ENCODE results near the gene NEURL1. TPM values are rescaled to one million over a fixed set of nuclear protein-coding genes. Genes with fewer than 3 reads are reported as not detected.
"Not testable (repeated sequence)": the region's sequence is repeated elsewhere in the genome, so short reads cannot be mapped to it uniquely, and the experiment has no call there.

Gene NEURL1
- total and polyA plus RNA-seq, 2 donors: 1.6 to 3.0 TPM

DNA sequence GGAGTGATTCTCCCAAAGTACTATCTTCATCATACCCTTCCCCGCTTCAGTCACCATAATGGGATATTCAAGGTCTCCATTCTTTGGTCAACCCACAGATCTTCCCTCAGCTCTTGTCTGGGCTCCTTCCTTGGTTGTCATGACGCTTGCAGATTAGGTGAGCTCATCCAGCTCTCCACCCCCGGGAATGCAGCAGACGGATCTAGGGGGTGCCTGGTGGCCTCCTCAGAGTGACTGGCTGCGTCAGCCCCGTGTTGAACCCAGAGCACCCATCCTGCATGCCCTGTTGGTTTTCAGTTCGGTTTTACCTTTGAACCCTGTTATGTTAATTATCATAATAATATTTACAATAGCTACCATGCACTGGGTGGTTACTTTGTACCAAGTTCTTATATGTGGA, 6.4 kb downstream of the NEURL1 start:
- peaks cover 7 to 37% of the 10 kb centered on the region in 2 donors for H3K27me3 ChIP-seq (ENCODE audit: control insufficient read depth in 2 of 2, insufficient read depth in 1 of 2, low read length in 1 of 2)
- WGBS: 95% methylated on average over 7 of the region's 7 CpGs
- H3K9me3 ChIP-seq (ENCODE audit: control insufficient read depth in 2 of 2, insufficient read depth in 1 of 2, low read length in 1 of 2): no peaks in the 10 kb centered on the region
- H3K36me3 ChIP-seq (ENCODE audit: control insufficient read depth in 2 of 2, insufficient read depth in 2 of 2, low read length in 1 of 2): no peaks in the 10 kb centered on the region
- H3K27ac ChIP-seq (ENCODE audit: low read depth in 1 of 2, low read length in 1 of 2): no peak overlapping the region
- DNase-seq (ENCODE audit: low read depth in 6 of 9, low spot score in 9 of 9): no peak
- peaks cover 2 to 7% of the 10 kb centered on the region in 2 donors for H3K4me1 ChIP-seq (ENCODE audit: control insufficient read depth in 2 of 2, insufficient read depth in 2 of 2, low read length in 2 of 2)
- no peak overlapping the region for H3K4me3 ChIP-seq (ENCODE audit: low read length in 2 of 2)

- no peak overlapping the region for H3K27ac ChIP-seq (ENCODE audit: low read depth in 1 of 2, low read length in 1 of 2)
- WGBS: 39% methylated on average over 6 of the region's 6 CpGs
- peaks cover under 1 to 31% of the 10 kb centered on the region in 2 donors for H3K27me3 ChIP-seq (ENCODE audit: control insufficient read depth in 2 of 2, insufficient read depth in 1 of 2, low read length in 1 of 2)
- no peaks in the 10 kb centered on the region for H3K9me3 ChIP-seq (ENCODE audit: control insufficient read depth in 2 of 2, insufficient read depth in 1 of 2, low read length in 1 of 2)
- H3K36me3 ChIP-seq (ENCODE audit: control insufficient read depth in 2 of 2, insufficient read depth in 2 of 2, low read length in 1 of 2): no peaks in the 10 kb centered on the region
- H3K4me3 ChIP-seq (ENCODE audit: low read length in 2 of 2): no peak overlapping the region
- DNase-seq (ENCODE audit: low read depth in 6 of 9, low spot score in 9 of 9): no peak
- H3K4me1 ChIP-seq (ENCODE audit: control insufficient read depth in 2 of 2, insufficient read depth in 2 of 2, low read length in 2 of 2): peaks cover 2 to 7% of the 10 kb centered on the region in 2 donors
Measured at GRCh38 chr10:103500481-103500880, 7.0 kb downstream of the NEURL1 start.

DNA sequence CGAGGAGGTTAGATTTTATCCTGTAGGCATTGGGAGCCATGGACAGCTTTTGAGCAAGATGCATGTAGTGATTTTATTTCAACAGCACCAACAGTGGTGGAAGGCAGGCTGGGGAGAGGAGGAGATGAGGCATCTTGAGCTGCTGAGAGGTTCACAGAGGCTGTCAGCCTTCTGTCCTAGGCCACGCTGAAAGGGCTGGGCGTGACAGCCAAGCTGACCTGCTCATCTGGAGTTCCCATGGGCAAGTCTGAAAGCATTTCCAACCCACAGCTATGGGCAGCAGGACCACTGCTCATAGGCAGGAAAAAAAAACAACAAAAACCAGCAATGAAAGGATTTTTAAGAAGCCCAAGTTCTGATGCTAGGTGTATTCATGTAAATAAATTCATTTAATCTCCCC, 7.7 kb downstream of the NEURL1 start:
- peaks cover 0 to 24% of the 10 kb centered on the region in 2 donors for H3K27me3 ChIP-seq (ENCODE audit: control insufficient read depth in 2 of 2, insufficient read depth in 1 of 2, low read length in 1 of 2)
- H3K4me1 ChIP-seq (ENCODE audit: control insufficient read depth in 2 of 2, insufficient read depth in 2 of 2, low read length in 2 of 2): peaks cover 2 to 7% of the 10 kb centered on the region in 2 donors
- H3K36me3 ChIP-seq (ENCODE audit: control insufficient read depth in 2 of 2, insufficient read depth in 2 of 2, low read length in 1 of 2): no peaks in the 10 kb centered on the region
- no peak for DNase-seq (ENCODE audit: low read depth in 6 of 9, low spot score in 9 of 9)
- no peak overlapping the region for H3K4me3 ChIP-seq (ENCODE audit: low read length in 2 of 2)
- no peak overlapping the region for H3K27ac ChIP-seq (ENCODE audit: low read depth in 1 of 2, low read length in 1 of 2)
- no peaks in the 10 kb centered on the region for H3K9me3 ChIP-seq (ENCODE audit: control insufficient read depth in 2 of 2, insufficient read depth in 1 of 2, low read length in 1 of 2)
- WGBS: 96% methylated on average over 3 of the region's 3 CpGs

GRCh38 chr10:103502849-103503660, 9.6 kb downstream of the NEURL1 start:
- H3K9me3 ChIP-seq (ENCODE audit: control insufficient read depth in 2 of 2, insufficient read depth in 1 of 2, low read length in 1 of 2): no peaks in the 10 kb centered on the region
- H3K27me3 ChIP-seq (ENCODE audit: control insufficient read depth in 2 of 2, insufficient read depth in 1 of 2, low read length in 1 of 2): peaks cover 0 to 12% of the 10 kb centered on the region in 2 donors
- no peak overlapping the region for H3K27ac ChIP-seq (ENCODE audit: low read depth in 1 of 2, low read length in 1 of 2)
- WGBS: 81% methylated on average over 13 of the region's 13 CpGs
- no peak overlapping the region for H3K4me3 ChIP-seq (ENCODE audit: low read length in 2 of 2)
- no peaks in the 10 kb centered on the region for H3K36me3 ChIP-seq (ENCODE audit: control insufficient read depth in 2 of 2, insufficient read depth in 2 of 2, low read length in 1 of 2)
- H3K4me1 ChIP-seq (ENCODE audit: control insufficient read depth in 2 of 2, insufficient read depth in 2 of 2, low read length in 2 of 2): peaks cover 2 to 7% of the 10 kb centered on the region in 2 donors
- no peak for DNase-seq (ENCODE audit: low read depth in 6 of 9, low spot score in 9 of 9)

- 96% methylated on average over 6 of the region's 6 CpGs for WGBS
- not testable (repeated sequence) for H3K4me3 ChIP-seq (ENCODE audit: low read length in 2 of 2); H3K36me3 ChIP-seq (ENCODE audit: control insufficient read depth in 2 of 2, insufficient read depth in 2 of 2, low read length in 1 of 2); H3K4me1 ChIP-seq (ENCODE audit: control insufficient read depth in 2 of 2, insufficient read depth in 2 of 2, low read length in 2 of 2); DNase-seq (ENCODE audit: low read depth in 6 of 9, low spot score in 9 of 9); H3K9me3 ChIP-seq (ENCODE audit: control insufficient read depth in 2 of 2, insufficient read depth in 1 of 2, low read length in 1 of 2); H3K27ac ChIP-seq (ENCODE audit: low read depth in 1 of 2, low read length in 1 of 2)
- H3K27me3 ChIP-seq (ENCODE audit: control insufficient read depth in 2 of 2, insufficient read depth in 1 of 2, low read length in 1 of 2): peaks cover 0 to 12% of the 10 kb centered on the region in 2 donors
Measured at GRCh38 chr10:103503777-103504176, 10.3 kb downstream of the NEURL1 start.

DNA sequence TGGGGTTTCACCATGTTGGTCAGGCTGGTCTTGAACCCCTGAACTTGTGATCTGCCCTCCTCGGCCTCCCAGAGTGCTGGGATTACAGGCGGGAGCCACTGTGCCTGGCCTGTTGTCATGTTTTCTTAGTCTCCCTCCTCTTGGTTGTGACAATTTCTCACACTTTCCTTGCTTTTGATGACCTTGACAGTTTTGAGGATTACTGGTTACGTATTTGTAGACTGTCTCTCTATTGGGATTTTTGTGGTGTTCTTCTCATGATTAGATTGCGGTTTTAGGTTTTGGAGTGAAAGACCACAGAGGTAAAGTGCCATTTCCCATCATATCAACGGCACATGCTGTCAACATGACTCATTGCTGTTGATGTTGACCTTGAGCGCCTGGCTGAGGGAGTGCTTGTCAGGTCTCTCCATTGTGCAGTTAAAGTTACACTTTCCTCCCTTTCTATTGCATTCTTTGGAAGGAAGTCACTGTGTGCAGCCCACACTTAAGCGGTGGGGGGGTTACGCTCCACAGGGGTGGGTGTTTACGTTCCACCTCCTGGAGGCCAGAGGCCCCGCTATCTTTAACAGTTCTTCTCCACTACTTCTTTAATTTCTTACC, 10.8 kb downstream of the NEURL1 start:
- WGBS: 24% methylated on average over 10 of the region's 10 CpGs
- no peak overlapping the region for H3K27ac ChIP-seq (ENCODE audit: low read depth in 1 of 2, low read length in 1 of 2)

GRCh38 chr10:103506061-103506460, 12.6 kb downstream of the NEURL1 start:
- no peaks in the 10 kb centered on the region for H3K9me3 ChIP-seq (ENCODE audit: control insufficient read depth in 2 of 2, insufficient read depth in 1 of 2, low read length in 1 of 2)
- WGBS: over 99% methylated on average over 4 of the region's 4 CpGs
- peaks cover 2 to 7% of the 10 kb centered on the region in 2 donors for H3K4me1 ChIP-seq (ENCODE audit: control insufficient read depth in 2 of 2, insufficient read depth in 2 of 2, low read length in 2 of 2)
- H3K36me3 ChIP-seq (ENCODE audit: control insufficient read depth in 2 of 2, insufficient read depth in 2 of 2, low read length in 1 of 2): no peaks in the 10 kb centered on the region
- no peak overlapping the region for H3K4me3 ChIP-seq (ENCODE audit: low read length in 2 of 2)
- H3K27ac ChIP-seq (ENCODE audit: low read depth in 1 of 2, low read length in 1 of 2): no peak overlapping the region
- no peak for DNase-seq (ENCODE audit: low read depth in 6 of 9, low spot score in 9 of 9)
- H3K27me3 ChIP-seq (ENCODE audit: control insufficient read depth in 2 of 2, insufficient read depth in 1 of 2, low read length in 1 of 2): peaks cover 0 to 4% of the 10 kb centered on the region in 2 donors

More for the DNA sequence above, 10.8 kb downstream of the NEURL1 start:
- Histone ChIP-seq H3K27me3 (ENCODE audit: control insufficient read depth in 2 of 2, insufficient read depth in 1 of 2, low read length in 1 of 2) (peaks cover 0 to 12% of the 10 kb centered on the region in 2 donors), H3K9me3 (ENCODE audit: control insufficient read depth in 2 of 2, insufficient read depth in 1 of 2, low read length in 1 of 2) (no peaks in the 10 kb centered on the region), H3K36me3 (ENCODE audit: control insufficient read depth in 2 of 2, insufficient read depth in 2 of 2, low read length in 1 of 2) (no peaks in the 10 kb centered on the region), H3K4me3 (ENCODE audit: low read length in 2 of 2) (no peak overlapping the region), H3K4me1 (ENCODE audit: control insufficient read depth in 2 of 2, insufficient read depth in 2 of 2, low read length in 2 of 2) (peaks cover 2 to 7% of the 10 kb centered on the region in 2 donors)
- peak in 1 of 9 donors; percentile 28 for DNase-seq (ENCODE audit: low read depth in 6 of 9, low spot score in 9 of 9)

- no peaks in the 10 kb centered on the region for H3K36me3 ChIP-seq (ENCODE audit: control insufficient read depth in 2 of 2, insufficient read depth in 2 of 2, low read length in 1 of 2)
- H3K4me3 ChIP-seq (ENCODE audit: low read length in 2 of 2): no peak overlapping the region
- no peaks in the 10 kb centered on the region for H3K9me3 ChIP-seq (ENCODE audit: control insufficient read depth in 2 of 2, insufficient read depth in 1 of 2, low read length in 1 of 2)
- peak overlapping the region in 1 of 2 donors; percentile 3 for H3K27ac ChIP-seq (ENCODE audit: low read depth in 1 of 2, low read length in 1 of 2)
- peaks cover 0 to 4% of the 10 kb centered on the region in 2 donors for H3K27me3 ChIP-seq (ENCODE audit: control insufficient read depth in 2 of 2, insufficient read depth in 1 of 2, low read length in 1 of 2)
- peaks cover 2 to 7% of the 10 kb centered on the region in 2 donors for H3K4me1 ChIP-seq (ENCODE audit: control insufficient read depth in 2 of 2, insufficient read depth in 2 of 2, low read length in 2 of 2)
- no peak for DNase-seq (ENCODE audit: low read depth in 6 of 9, low spot score in 9 of 9)
- WGBS: 76% methylated on average over 10 of the region's 10 CpGs
Measured at GRCh38 chr10:103507235-103508191, 14.0 kb downstream of the NEURL1 start.
